Thoracic aorta (tissue), 2 donors: ENCODE measurements around the gene TMEM242. TPM values are rescaled to one million over a fixed set of nuclear protein-coding genes. Genes with fewer than 3 reads are reported as not detected.

Experiments
- ATAC-seq: fragments of 150-250 bp; one replicate; pipeline ENCODE4 v1.8.0; 2017; ENCODE audit warnings: low read depth; ENCODE audit not compliant: insufficient number of reproducible peaks, low FRiP score
- DNase-seq: peaks from one replicate; pipeline ENCODE4 v3.0.0-alpha.2; 2020; ENCODE audit warnings: low spot score
- H3K27ac ChIP-seq, 2 donors: fragments of 200-600 bp; sonication (generic); 1 replicate in 1 of 2; 2 replicates in 1 of 2; pipeline ENCODE4 v1.5.1; 2016; ENCODE audit warnings: mild to moderate bottlenecking in 2 of 2, moderate library complexity in 2 of 2
- H3K27me3 ChIP-seq: fragments of 200-600 bp; sonication (generic); replicated peaks from 2 replicates; pipeline ENCODE4 v1.6.0; 2016; ENCODE audit warnings: mild to moderate bottlenecking; ENCODE audit not compliant: insufficient read depth
- H3K36me3 ChIP-seq: fragments of 200-600 bp; sonication (generic); one replicate; pipeline ENCODE4 v1.5.1; 2016
- H3K4me1 ChIP-seq, 2 donors: fragments of 200-600 bp; sonication (generic); 1 replicate in 1 of 2; 2 replicates in 1 of 2; pipeline versions ENCODE4 v1.5.1 to v1.6.0; 2016; ENCODE audit warnings: low read depth in 2 of 2, mild to moderate bottlenecking in 1 of 2; ENCODE audit not compliant: control insufficient read depth in 1 of 2
- H3K4me3 ChIP-seq: fragments of 200-600 bp; sonication (generic); 2 replicates; pipeline ENCODE4 v1.5.1; 2016; ENCODE audit warnings: mild to moderate bottlenecking
- H3K9me3 ChIP-seq: fragments of 200-600 bp; sonication (generic); 2 replicates; pipeline ENCODE4 v1.5.1; 2016
- CTCF ChIP-seq: fragments of 200-600 bp; sonication (generic); IDR thresholded peaks from one replicate; pipeline ENCODE4 v1.5.1; 2019; ENCODE audit warnings: antibody characterized with exemption
- total RNA-seq, 2 donors: library from RNA; depleted of rRNA; stranded (reverse); fragments of >200 nt; gene quantifications; one replicate each; pipeline versions ENCODE4 v1.1.0 to v1.2.3, GENCODE V29; 2016

TMEM242 gene
- total RNA-seq, 2 donors from 2014 or later: 7.3 to 8.8 TPM

GRCh38 chr6:157364705-157365104 lies 41.4 kb upstream of the TMEM242 start:
- no peaks in the 10 kb centered on the region for H3K4me1 ChIP-seq
- H3K27me3 ChIP-seq: no peaks in the 10 kb centered on the region
- no peaks in the 10 kb centered on the region for H3K9me3 ChIP-seq
- no peak for TF ChIP-seq CTCF
- ATAC-seq: no peak
- no peak overlapping the region for H3K4me3 ChIP-seq
- DNase-seq: no peak
- H3K36me3 ChIP-seq: no peaks in the 10 kb centered on the region
- H3K27ac ChIP-seq: no peak overlapping the region

- Histone ChIP-seq H3K4me1 (no peaks in the 10 kb centered on the region), H3K36me3 (no peaks in the 10 kb centered on the region), H3K27me3 (no peaks in the 10 kb centered on the region), H3K9me3 (no peaks in the 10 kb centered on the region), H3K4me3 (no peak overlapping the region), H3K27ac (no peak overlapping the region)
- no peak for DNase-seq
- ATAC-seq: no peak
- no peak for TF ChIP-seq CTCF
Observed at GRCh38 chr6:157361886-157362285, 38.6 kb upstream of the TMEM242 start.

GRCh38 chr6:157358287-157358686 lies 35.0 kb upstream of the TMEM242 start:
- no peaks in the 10 kb centered on the region for H3K36me3 ChIP-seq
- no peak for TF ChIP-seq CTCF
- no peaks in the 10 kb centered on the region for H3K27me3 ChIP-seq
- DNase-seq (no peak), ATAC-seq (no peak)
- no peak overlapping the region for H3K27ac ChIP-seq
- no peaks in the 10 kb centered on the region for H3K9me3 ChIP-seq
- H3K4me1 ChIP-seq: peaks cover 3 to 25% of the 10 kb centered on the region in 2 donors
- no peak overlapping the region for H3K4me3 ChIP-seq

GRCh38 chr6:157346373-157346772 lies 23.1 kb upstream of the TMEM242 start:
- ATAC-seq: no peak
- Histone ChIP-seq H3K27me3 (no peaks in the 10 kb centered on the region), H3K9me3 (no peaks in the 10 kb centered on the region), H3K4me3 (no peak overlapping the region), H3K4me1 (no peaks in the 10 kb centered on the region), H3K27ac (no peak overlapping the region), H3K36me3 (no peaks in the 10 kb centered on the region)
- DNase-seq: no peak
- TF ChIP-seq CTCF: no peak

- no peak for ATAC-seq
- Histone ChIP-seq H3K27me3 (no peaks in the 10 kb centered on the region), H3K36me3 (no peaks in the 10 kb centered on the region), H3K9me3 (no peaks in the 10 kb centered on the region), H3K27ac (no peak overlapping the region), H3K4me1 (no peaks in the 10 kb centered on the region), H3K4me3 (no peak overlapping the region)
- TF ChIP-seq CTCF: no peak
- DNase-seq: no peak
Observed at GRCh38 chr6:157343732-157344131, 20.4 kb upstream of the TMEM242 start.
